T-helper 9 cell (primary cell): ENCODE measurements around the gene ZNF467.

ENCODE experiments used
- DNase-seq: peaks from one replicate; pipeline ENCODE4 v3.0.0-alpha.2; 2020
- total RNA-seq, 2 donors: gene quantifications; one replicate each; lab custom pipeline; 2026; lab: John Stamatoyannopoulos, UW

The ZNF467 gene, protein sequence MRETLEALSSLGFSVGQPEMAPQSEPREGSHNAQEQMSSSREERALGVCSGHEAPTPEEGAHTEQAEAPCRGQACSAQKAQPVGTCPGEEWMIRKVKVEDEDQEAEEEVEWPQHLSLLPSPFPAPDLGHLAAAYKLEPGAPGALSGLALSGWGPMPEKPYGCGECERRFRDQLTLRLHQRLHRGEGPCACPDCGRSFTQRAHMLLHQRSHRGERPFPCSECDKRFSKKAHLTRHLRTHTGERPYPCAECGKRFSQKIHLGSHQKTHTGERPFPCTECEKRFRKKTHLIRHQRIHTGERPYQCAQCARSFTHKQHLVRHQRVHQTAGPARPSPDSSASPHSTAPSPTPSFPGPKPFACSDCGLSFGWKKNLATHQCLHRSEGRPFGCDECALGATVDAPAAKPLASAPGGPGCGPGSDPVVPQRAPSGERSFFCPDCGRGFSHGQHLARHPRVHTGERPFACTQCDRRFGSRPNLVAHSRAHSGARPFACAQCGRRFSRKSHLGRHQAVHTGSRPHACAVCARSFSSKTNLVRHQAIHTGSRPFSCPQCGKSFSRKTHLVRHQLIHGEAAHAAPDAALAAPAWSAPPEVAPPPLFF
- 1.0 to 3.1 reads per million in 2 donors for total RNA-seq

DNA sequence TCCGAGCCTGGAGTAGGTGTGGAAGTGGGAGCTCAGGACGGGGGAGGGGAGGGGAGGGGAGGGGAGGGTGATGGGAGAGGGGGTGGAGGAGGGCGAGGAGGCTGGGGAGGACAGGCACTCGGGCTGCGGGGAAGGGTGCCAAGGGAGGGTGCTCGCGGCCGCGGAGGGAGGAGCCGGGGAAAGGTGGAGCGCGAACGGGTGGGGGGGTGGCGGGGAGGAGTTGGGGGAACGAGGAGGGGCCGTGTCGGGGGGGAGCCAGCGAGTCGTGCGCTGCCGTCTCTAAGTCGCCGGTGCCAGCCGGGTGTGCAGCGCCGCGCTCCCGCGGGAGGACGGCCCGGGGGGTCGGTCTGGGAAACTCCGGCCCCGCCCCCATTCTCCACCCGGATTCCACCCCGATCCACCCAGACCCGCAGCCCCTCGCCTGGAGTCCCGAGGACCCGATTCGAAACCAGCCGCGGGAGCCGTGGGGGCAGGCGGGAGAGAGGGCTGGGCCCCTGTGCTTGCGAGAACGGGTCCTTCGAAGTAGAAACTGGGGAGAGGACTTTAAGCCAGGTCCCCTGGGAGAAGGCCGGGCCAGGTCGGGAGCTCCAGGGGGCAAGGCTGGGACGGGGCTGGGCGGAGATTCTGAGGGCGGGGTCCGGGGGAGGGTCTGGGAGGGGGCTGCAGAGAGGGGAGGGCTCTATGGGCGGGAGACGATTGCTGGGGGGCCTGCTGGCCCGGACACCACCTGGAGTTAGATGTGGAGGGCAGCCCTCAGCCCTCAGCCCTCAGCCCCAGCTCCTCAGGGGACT, at the start of gene ZNF467:
ZNF467 (minus strand) TSS at position 143 of the 791 bp plus-strand sequence. CDS start 2,556 bp downstream, outside the sequence.
- peak; percentile 59 for DNase-seq

DNA sequence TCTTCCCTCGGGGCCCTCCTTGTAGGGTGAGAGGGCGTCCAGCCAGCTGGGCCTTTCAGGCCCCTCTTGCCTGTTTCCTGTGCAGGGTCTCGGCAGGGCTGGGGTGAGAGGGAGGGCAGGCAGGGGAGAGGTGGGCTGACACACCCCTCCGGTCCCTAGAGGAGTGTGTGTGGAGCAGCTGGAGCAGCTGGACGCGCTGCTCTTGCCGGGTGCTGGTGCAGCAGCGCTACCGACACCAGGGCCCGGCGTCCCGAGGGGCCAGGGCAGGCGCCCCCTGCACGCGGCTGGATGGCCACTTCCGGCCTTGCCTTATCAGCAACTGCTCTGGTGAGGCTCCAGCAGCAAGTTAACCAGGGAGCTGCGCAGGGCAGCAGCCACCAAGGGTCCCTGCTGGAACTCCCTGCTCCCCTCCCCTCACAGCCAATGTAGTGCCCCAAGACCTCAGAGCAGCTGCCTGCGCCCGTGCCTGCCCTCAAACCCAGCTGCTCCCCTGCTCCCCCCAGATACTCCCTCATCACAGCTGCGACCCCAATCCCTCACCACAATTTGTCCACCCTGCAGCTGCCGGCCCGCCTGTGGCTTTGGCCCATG, 49.1 kb upstream of the ZNF467 start:
- no peak for DNase-seq

DNA sequence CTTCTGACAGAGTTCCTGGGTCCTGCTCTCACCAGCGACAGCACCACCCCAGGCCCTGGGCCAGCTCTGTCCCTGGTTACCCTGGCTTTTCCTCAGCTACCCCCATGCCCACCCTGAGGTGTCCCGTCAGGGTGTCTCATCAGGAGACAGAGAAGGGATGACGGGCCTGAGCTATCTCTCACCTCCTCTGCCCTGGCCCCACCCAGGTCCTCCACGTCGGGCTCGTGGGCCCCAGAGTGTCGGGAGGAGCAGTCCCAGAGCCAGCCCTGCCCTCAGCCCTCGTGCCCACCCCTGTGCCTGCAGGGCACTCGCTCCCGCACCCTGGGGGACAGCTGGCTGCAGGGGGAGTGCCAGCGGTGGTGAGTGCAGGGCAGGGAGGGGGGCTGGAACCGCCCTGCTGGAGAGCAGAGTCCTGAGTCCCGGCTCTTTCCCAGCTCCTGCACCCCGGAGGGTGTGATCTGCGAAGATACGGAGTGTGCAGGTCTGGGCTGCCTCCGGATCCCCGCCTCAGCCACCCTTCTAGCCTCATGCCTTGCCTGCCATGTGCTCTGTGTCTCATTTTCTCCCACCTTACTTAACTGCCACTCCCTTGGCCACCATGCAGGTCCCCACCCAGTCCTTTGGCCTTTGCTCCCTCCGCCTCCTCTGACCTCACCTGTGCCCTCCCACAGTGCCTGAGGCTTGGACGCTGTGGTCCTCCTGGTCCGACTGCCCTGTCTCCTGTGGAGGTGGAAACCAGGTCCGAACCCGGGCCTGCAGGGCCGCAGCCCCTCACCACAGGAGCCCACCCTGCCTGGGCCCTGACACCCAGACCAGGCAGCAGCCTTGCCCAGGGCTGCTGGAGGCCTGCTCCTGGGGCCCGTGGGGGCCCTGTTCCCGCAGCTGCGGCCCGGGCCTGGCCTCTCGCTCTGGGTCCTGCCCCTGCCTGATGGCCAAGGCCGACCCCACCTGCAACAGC, 48.1 kb upstream of the ZNF467 start:
- no peak for DNase-seq

DNA sequence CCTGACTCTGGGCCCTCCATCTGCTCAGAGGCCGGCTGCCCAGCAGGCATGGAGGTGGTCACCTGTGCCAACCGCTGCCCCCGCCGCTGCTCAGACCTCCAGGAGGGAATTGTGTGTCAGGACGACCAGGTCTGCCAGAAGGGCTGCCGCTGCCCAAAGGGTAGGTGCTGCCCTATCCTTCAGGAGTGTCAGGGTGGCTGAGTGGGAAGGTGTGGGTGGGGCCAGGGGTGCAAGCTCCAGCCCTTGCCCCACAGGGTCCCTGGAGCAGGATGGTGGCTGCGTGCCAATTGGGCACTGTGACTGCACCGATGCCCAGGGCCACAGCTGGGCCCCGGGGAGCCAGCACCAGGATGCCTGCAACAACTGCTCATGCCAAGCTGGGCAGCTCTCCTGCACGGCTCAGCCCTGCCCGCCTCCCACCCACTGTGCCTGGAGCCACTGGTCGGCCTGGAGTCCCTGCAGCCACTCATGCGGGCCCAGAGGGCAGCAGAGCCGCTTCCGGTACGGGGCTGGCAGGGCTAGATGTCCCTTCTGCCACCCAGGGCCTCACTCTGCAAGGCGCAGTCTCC, 47.3 kb upstream of the ZNF467 start:
- DNase-seq = no peak

DNA sequence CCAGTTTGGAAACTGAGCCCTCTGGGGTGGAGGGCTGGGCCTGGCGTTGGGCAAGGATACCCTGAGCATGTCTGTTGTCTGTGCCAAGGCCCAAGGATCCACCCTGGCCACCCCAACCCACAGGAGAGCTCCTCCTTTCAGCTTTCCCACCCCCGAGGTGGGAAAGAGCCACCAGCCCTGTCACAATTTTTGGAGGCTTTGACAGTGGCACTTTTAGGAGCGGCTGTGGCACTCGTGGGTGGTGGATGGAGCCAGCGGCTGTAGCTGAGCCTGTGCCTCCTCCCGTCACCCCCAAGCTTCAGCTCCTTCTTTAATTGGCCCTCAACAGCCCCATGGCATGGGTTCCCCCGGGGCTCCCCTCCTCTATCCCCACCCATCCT, 46.6 kb upstream of the ZNF467 start:
- no peak for DNase-seq

DNA sequence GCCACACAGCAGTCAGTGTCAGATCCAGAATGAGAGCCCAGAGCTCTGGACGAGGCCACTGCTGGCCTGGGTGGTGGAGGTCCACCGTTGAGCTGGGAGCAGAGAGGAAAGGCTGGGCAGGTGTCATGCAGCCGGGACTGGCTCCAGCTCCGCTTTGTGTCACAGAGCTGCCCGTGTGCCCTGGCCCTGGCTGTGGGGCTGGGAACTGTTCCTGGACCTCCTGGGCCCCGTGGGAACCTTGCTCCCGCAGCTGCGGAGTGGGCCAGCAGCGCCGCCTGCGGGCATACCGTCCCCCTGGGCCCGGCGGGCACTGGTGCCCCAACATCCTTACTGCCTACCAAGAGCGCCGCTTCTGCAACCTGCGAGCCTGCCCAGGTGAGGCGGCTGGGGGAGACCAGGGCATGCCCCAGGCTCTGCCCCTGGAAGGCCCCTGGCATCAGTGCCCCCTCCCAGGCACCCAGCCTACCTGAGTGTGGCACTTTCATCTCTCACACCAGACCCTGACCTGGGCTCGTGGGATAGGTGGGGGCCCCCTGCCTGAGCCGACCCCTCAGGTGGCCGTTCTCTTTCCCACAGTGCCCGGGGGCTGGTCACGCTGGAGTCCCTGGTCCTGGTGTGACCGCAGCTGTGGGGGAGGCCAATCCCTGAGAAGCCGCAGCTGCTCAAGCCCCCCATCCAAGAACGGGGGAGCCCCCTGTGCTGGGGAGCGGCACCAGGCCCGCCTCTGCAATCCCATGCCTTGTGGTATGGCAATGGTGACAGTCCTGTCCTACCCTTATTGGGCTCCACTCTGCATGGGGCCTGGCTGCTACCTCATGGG, 46.0 kb upstream of the ZNF467 start:
- DNase-seq = no peak

DNA sequence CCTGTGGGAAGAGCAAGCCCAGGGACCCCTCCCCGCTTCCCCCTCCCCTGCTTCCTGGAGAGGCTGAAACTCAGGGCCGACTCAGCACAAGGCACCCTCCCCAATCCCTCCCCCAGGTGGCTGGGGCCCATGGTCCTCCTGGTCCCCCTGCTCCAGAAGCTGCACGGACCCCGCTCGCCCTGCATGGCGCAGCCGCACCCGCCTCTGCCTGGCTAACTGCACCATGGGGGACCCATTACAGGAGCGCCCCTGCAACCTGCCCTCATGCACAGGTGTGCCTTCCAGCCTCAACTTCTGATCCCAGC, 45.1 kb upstream of the ZNF467 start:
- no peak for DNase-seq

DNA sequence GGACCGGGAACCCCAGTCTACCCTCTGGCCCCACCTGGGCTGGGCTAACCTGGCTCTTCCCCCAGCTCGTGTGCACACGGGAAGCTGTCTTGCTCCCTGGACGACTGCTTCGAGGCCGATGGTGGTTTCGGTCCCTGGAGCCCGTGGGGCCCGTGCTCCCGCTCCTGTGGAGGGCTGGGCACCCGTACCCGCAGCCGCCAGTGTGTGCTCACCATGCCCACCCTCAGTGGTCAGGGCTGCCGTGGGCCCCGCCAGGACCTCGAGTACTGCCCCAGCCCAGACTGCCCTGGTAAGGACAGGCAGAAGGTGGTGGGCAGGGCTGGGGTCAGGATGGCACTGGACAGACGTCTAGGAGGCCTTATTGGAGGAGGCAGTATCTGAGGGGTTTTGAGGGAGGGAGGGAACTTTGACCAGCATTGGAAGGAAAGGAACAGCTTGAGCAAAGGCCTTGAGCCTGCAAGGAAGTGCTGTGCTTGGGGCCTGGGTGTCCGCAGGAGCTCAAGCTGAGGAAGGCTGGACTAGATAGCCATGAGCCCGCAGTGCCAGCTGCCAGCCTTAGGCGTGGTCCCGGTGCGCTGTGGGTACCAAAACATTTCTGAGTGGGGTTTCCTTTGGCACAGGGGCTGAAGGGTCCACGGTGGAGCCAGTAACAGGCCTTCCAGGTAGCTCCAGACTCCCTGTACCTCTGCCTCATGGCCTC, 44.6 kb upstream of the ZNF467 start:
- no peak for DNase-seq

DNA sequence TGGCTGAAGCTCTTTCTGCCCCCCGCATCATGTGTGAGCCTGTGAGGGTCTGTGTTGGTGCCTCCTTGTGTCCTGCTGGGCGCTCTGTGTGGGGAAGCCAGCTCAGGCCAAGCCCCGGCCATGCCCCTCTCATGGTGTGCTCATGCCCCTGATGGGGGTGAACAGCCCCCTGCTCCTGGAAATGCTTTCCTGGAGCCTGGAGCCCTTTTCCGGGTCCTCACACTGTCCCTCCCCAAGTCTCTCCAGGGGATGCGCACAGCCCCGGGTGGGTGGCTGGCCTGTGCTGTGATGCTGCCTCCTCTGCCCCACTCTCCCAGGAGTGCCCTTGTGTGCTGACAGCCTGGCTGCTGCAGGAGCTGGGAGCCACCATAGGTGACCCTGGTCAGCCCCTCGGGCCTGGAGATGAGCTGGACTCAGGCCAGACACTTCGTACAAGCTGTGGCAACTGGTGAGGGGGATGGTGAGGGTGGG, 43.9 kb upstream of the ZNF467 start:
- no peak for DNase-seq

DNA sequence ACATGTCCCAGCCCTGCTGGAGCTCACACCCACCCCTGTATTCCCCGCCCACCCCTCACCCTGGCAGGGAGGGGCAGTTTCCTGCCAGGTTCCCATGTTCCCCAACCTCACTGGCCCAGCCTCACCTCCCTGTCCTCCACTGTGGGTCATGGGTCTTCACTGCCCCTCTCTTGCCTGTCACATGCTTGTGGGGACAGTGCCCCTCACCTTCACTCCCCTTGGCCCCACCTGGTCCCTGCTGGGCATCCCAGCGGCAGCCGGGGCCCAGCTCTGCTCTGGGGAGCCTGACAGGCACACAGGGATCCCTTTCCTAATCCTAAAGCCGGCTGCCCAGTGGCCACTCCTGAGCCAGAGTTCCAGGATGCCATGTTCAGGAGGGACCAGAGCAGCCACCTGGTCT, 43.4 kb upstream of the ZNF467 start:
- DNase-seq = no peak

DNA sequence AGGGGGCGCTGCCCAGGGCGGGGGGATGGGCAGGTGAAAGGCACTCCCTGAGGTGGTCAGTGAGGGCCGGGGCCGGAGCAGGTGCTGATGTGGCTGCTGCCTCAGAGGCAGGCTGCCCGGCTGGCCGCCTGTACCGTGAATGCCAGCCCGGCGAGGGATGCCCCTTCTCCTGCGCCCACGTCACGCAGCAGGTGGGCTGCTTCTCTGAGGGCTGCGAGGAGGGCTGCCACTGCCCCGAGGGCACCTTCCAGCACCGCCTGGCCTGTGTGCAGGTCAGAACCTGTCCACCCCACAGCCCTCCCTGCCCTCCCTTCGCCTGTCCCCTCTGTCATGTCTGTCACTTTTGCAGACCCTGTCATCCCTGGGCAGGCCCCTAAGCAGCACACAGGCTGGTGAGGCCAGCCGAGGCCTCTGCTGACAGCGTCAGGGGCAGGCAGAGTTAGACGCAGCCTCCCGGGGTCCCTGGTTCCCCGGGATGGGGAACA, 42.9 kb upstream of the ZNF467 start:
- no peak for DNase-seq

DNA sequence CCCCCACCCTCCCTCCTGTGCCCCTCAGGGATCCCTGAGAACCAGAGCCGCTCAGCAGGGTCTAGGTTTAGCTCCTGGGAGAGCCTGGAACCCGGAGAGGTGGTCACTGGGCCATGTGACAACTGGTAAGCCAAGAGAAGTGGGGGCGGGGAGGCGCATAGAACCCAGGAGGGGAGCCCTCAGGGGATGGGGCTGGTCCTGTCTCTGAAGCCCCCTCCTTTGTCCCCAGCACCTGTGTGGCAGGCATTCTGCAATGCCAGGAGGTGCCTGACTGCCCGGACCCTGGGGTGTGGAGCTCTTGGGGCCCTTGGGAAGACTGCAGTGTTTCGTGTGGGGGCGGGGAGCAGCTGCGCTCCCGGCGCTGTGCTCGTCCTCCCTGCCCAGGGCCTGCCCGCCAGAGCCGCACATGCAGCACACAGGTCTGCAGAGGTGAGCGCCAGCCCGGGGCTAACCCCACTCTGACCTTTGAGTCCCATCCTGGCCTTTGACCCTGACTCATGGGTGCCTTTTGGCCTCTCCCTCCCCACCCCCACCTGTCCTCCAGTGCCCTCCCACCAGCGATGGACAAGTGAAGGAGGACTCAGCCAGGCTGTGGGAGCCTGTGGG, 42.4 kb upstream of the ZNF467 start:
- DNase-seq = no peak

DNA sequence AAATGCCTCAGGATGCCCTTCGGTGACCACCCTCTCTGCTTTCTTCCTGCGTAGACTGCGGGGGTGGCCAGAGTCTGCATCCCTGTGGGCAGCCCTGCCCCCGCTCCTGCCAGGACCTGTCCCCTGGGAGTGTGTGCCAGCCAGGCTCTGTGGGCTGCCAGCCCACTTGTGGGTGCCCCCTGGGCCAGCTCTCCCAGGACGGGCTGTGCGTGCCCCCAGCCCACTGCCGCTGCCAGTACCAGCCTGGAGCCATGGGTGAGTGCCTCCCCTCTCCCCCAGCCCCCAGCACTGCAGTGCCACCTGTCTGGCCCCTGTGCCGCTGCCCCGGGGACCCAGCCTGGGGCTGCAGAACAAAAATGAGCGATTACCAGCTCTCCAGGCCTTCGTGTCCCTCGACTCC, 41.7 kb upstream of the ZNF467 start:
- DNase-seq = no peak

DNA sequence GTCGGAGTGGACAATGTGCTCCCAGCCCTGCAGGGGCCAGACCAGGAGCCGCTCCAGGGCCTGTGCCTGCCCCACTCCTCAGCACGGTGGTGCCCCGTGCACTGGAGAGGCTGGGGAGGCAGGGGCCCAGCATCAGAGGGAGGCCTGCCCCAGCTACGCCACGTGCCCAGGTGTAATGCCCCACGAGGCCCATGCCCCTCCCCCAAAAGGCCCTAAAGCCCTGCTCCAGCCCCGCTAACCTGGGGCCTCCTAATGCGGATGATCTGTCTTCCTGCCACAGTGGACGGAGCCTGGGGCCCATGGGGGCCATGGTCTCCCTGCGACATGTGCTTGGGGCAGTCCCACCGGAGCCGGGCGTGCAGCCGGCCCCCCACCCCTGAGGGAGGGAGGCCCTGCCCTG, 41.1 kb upstream of the ZNF467 start:
- DNase-seq = no peak

DNA sequence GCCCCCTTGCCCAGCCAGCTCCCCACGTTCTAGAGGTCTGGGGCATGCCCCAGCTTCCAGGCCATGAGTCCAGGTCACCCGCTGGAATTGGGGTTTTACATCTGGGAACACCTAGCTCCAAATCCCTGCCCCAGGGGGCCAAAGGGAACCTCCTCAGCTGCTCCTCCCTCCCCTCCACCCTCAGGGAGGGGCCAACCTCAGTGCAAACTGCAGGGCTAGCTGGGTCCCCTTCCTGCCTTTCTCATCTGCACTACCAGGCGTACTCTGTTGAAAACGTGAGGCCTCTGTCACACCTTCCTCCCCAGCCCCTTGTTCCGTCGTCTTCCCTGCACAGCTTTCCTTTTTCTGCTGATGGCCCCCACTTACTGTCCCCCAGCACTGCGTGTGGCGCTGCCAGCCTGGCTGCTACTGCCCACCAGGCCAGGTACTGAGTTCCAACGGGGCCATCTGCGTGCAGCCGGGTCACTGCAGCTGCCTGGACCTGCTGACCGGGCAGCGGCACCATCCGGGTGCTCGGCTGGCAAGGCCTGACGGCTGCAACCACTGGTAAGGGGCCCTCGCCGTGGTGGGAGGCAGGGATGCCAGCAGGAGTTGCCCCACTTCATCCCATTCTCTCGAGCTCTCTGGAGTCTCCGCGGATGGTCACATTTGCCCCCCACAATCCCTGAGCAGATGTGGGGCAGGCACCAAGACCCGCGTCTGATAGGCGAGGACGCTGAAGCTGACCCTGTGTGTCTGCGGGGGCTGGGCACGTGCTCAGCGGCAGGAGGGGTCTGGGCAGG, 40.1 kb upstream of the ZNF467 start:
- no peak for DNase-seq

DNA sequence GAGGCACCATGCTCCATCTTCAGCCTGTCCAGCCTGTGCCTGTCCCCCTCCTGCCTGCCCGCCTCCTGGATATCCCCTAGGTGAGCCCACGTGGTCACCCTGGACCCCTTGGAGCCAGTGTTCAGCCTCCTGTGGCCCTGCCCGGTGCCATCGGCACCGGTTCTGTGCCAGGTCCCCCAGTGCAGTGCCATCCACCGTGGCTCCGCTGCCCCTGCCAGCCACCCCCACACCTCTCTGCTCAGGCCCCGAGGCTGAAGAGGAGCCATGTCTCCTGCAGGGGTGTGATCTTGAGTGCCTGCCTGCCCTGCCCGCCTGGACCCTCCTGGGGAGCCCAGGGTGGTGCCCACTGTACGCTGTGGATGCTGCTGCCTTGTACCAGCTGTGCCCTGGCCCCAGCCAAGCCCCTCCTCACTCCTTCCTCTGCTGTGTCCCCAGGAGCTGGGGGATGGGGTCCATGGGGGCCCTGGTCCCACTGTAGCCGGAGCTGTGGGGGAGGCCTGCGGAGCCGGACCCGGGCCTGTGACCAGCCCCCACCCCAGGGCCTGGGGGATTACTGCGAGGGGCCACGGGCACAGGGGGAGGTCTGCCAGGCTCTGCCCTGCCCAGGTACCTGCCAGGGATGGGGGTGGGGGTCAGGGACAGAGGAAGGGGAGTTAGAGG, 38.6 kb upstream of the ZNF467 start:
- no peak for DNase-seq

DNA sequence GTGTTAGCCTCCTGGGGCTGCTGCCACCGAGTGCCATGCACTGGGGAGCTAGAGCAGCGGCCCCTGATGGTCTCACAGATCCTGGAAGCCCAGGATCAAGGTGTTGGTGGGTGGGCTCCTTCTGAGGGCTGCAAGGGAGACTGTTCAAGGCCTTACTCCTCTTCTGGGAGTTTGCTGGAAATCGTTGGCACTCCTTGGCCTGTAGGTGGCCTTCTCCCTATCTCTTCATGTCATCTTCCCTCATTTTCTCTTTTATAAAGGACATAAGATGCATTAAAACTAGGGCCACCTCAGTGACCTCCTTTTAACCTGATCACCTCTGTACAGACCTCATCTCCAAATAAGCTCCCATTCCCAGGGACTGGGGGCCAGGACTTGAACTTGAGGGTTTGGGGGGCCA, 37.8 kb upstream of the ZNF467 start:
- DNase-seq = no peak

DNA sequence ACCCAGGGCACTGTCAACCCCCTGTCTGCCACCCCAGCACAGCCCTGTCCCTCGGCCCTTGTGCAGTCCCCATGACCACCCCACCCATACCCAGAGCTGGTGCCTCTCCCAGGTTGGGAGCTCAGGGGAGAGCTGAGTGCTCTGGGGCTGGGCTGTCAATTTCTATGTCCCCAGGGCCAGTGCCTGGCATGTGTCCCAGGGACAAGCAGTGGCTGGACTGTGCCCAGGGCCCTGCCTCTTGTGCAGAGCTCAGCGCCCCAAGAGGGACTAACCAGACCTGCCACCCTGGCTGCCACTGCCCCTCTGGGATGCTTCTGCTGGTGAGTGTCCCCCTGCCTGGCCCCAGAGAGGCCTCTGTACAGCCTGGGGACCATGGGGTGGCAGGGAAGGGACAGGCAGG, 35.8 kb upstream of the ZNF467 start:
- no peak for DNase-seq
